HG03575 (cell line): ENCODE results near the gene TRIP13.

ENCODE experiments used
- ATAC-seq: cut with Tn5 transposase; IDR thresholded peaks from one replicate; pipeline ENCODE4 v1.9.1; 2021; ENCODE audit not compliant: unreplicated experiment, insufficient number of reproducible peaks, low FRiP score; ENCODE audit errors: extremely low read depth

TRIP13 gene

GRCh38 chr5:854217-854616, 38.5 kb upstream of the TRIP13 start:
- ATAC-seq, result no peak

- ATAC-seq, result no peak
Measured at GRCh38 chr5:854966-855743, 37.5 kb upstream of the TRIP13 start.

GRCh38 chr5:855771-856530, 36.7 kb upstream of the TRIP13 start:
- ATAC-seq, result no peak

- no peak for ATAC-seq
Measured at GRCh38 chr5:856531-857425, 35.9 kb upstream of the TRIP13 start.

- ATAC-seq, result no peak
Measured at GRCh38 chr5:858726-859125, 34.0 kb upstream of the TRIP13 start.

- no peak for ATAC-seq
Measured at GRCh38 chr5:859391-859790, 33.3 kb upstream of the TRIP13 start.

- no peak for ATAC-seq
Measured at GRCh38 chr5:859798-860296, 32.8 kb upstream of the TRIP13 start.

- ATAC-seq, result no peak
Measured at GRCh38 chr5:860506-861150, 32.1 kb upstream of the TRIP13 start.

- ATAC-seq, result no peak
Measured at GRCh38 chr5:861442-862366, 31.0 kb upstream of the TRIP13 start.

GRCh38 chr5:862367-863243, 30.1 kb upstream of the TRIP13 start:
- no peak for ATAC-seq

- ATAC-seq, result no peak
Measured at GRCh38 chr5:863244-863805, 29.4 kb upstream of the TRIP13 start.

- no peak for ATAC-seq
Measured at GRCh38 chr5:864492-865167, 28.1 kb upstream of the TRIP13 start.

GRCh38 chr5:865168-865521, 27.5 kb upstream of the TRIP13 start:
- no peak for ATAC-seq

- no peak for ATAC-seq
Measured at GRCh38 chr5:865771-866170, 26.9 kb upstream of the TRIP13 start.

GRCh38 chr5:867300-867870, 25.3 kb upstream of the TRIP13 start:
- no peak for ATAC-seq
